Suprapubic skin (tissue), 4 donors: Measurements from ENCODE around the gene MYO5A.

Source experiments
- POLR2A ChIP-seq, 2 donors: fragments of 450-650 bp; IDR thresholded peaks; one replicate each; pipeline ENCODE4 v1.6.1; 2017; ENCODE audit warnings: antibody characterized with exemption in 2 of 2, mild to moderate bottlenecking in 2 of 2, moderate library complexity in 2 of 2
- POLR2AphosphoS5 ChIP-seq, 3 donors: sonication (generic); formaldehyde crosslinking; IDR thresholded peaks; one replicate each; pipeline ENCODE4 v1.6.1; 2017; ENCODE audit warnings: antibody characterized with exemption in 3 of 3
- TF ChIP-seq, protein P1 (sequence below), 2 donors: fragments of 200-600 bp in 1 of 2; fragments of 450-650 bp in 1 of 2; sonication (generic) in 1 of 2; IDR thresholded peaks; one replicate each; pipeline ENCODE4 v1.5.1; 2016 to 2019; ENCODE audit warnings: antibody characterized with exemption in 2 of 2, mild to moderate bottlenecking in 1 of 2, moderate library complexity in 1 of 2

DNA sequence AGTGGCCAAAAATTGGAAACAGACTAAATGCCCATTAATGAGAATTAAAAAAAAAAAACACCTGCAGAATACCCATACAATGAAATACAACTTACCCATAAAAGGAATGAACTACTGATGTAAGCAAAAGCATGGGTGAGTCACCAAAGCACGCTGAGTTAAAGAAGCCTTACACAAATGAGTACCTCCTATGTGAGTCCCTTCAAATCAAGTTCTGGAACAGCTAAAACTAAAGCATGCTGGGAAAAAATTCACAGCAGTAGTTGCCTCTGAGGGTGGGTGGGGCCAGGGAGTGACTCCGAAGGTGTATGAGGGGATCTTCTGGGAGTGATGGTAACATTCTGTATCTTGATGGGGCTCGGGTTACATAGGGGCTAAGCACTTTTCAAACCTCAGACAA is 244.5 kb downstream of the MYO5A start:
- TF ChIP-seq POLR2AphosphoS5 (IDR thresholded peaks at IDR 0.05) = no peak
- TF ChIP-seq, protein P1, sequence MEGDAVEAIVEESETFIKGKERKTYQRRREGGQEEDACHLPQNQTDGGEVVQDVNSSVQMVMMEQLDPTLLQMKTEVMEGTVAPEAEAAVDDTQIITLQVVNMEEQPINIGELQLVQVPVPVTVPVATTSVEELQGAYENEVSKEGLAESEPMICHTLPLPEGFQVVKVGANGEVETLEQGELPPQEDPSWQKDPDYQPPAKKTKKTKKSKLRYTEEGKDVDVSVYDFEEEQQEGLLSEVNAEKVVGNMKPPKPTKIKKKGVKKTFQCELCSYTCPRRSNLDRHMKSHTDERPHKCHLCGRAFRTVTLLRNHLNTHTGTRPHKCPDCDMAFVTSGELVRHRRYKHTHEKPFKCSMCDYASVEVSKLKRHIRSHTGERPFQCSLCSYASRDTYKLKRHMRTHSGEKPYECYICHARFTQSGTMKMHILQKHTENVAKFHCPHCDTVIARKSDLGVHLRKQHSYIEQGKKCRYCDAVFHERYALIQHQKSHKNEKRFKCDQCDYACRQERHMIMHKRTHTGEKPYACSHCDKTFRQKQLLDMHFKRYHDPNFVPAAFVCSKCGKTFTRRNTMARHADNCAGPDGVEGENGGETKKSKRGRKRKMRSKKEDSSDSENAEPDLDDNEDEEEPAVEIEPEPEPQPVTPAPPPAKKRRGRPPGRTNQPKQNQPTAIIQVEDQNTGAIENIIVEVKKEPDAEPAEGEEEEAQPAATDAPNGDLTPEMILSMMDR (IDR thresholded peaks at IDR 0.05) = no peak
- TF ChIP-seq POLR2A (IDR thresholded peaks at IDR 0.05) = no peak
